ENCODE results near the gene RBFOX1. TPM values are rescaled to one million over a fixed set of nuclear protein-coding genes. Genes with fewer than 3 reads are reported as not detected.

The RBFOX1 gene
- total RNA-seq, 1 donor from 2014 or later = not detected

DNA sequence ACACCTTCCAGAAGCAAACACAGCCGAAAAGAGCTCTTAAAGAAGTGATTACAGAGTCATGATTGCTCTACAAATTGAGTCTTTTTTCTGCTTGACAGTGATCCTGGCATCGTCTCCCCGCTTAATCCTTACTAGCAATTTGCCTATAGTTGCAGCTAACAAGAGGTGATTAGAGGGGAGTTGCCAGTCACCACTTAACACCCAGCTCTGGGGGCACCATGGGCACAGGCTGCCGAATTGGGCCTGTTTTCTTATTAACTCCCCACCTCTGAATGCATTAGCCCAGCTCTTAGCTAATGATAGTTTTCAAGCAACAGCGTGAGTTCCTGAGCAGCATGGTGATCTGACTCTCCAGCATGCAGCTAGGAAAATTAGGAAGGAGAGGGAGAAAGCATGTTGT is 93.5 kb downstream of the RBFOX1 start:
- Mint-ChIP-seq H3K27me3 (ENCODE audit: low read depth) (no peaks in the 10 kb centered on the region), H3K27ac (ENCODE audit: unreplicated experiment) (no peak overlapping the region), H3K4me1 (ENCODE audit: low read depth) (no peaks in the 10 kb centered on the region), H3K9me3 (ENCODE audit: low read depth) (peaks cover 7% of the 10 kb centered on the region), H3K36me3 (ENCODE audit: low read depth) (no peaks in the 10 kb centered on the region), H3K4me3 (ENCODE audit: unreplicated experiment) (no peak overlapping the region)
- TF ChIP-seq, protein P1, sequence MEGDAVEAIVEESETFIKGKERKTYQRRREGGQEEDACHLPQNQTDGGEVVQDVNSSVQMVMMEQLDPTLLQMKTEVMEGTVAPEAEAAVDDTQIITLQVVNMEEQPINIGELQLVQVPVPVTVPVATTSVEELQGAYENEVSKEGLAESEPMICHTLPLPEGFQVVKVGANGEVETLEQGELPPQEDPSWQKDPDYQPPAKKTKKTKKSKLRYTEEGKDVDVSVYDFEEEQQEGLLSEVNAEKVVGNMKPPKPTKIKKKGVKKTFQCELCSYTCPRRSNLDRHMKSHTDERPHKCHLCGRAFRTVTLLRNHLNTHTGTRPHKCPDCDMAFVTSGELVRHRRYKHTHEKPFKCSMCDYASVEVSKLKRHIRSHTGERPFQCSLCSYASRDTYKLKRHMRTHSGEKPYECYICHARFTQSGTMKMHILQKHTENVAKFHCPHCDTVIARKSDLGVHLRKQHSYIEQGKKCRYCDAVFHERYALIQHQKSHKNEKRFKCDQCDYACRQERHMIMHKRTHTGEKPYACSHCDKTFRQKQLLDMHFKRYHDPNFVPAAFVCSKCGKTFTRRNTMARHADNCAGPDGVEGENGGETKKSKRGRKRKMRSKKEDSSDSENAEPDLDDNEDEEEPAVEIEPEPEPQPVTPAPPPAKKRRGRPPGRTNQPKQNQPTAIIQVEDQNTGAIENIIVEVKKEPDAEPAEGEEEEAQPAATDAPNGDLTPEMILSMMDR (IDR thresholded peaks at IDR 0.05) = no peak
- DNase-seq (ENCODE audit: low spot score) = no peak

DNA sequence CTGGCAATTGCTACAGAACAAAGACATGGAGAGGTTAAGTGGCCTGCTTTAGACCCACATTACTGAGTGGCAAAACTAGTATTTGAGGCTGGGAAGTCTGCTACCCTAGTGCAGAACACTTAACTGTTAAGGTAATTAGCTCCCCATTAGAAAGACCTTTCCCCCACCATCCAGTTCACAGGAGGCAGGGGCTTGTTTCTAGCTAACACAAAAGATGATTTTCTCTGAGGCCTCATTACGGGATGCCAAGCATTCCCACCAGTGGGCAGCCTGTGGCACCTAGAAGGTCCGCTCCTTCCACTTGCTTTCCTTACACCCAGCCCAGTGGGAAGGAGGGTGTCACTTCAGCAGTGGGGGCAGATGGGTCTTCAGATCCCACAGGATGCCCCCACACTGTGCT is 99.1 kb downstream of the RBFOX1 start:
- Mint-ChIP-seq H3K4me3 (ENCODE audit: unreplicated experiment) (no peak overlapping the region), H3K4me1 (ENCODE audit: low read depth) (no peaks in the 10 kb centered on the region), H3K27ac (ENCODE audit: unreplicated experiment) (no peak overlapping the region), H3K36me3 (ENCODE audit: low read depth) (no peaks in the 10 kb centered on the region), H3K9me3 (ENCODE audit: low read depth) (peaks cover 22% of the 10 kb centered on the region), H3K27me3 (ENCODE audit: low read depth) (no peaks in the 10 kb centered on the region)
- DNase-seq (ENCODE audit: low spot score) = no peak
- TF ChIP-seq, protein P1 (IDR thresholded peaks at IDR 0.05) = no peak

- Mint-ChIP-seq H3K4me1 (ENCODE audit: low read depth) (no peaks in the 10 kb centered on the region), H3K36me3 (ENCODE audit: low read depth) (no peaks in the 10 kb centered on the region), H3K27me3 (ENCODE audit: low read depth) (no peaks in the 10 kb centered on the region), H3K9me3 (ENCODE audit: low read depth) (peaks cover 25% of the 10 kb centered on the region), H3K4me3 (ENCODE audit: unreplicated experiment) (no peak overlapping the region), H3K27ac (ENCODE audit: unreplicated experiment) (no peak overlapping the region)
- TF ChIP-seq, protein P1 (IDR thresholded peaks at IDR 0.05) = no peak
- no peak for DNase-seq (ENCODE audit: low spot score)
These were observed 103.7 kb downstream of the RBFOX1 start for GRCh38 chr16:7436306-7436705.

DNA sequence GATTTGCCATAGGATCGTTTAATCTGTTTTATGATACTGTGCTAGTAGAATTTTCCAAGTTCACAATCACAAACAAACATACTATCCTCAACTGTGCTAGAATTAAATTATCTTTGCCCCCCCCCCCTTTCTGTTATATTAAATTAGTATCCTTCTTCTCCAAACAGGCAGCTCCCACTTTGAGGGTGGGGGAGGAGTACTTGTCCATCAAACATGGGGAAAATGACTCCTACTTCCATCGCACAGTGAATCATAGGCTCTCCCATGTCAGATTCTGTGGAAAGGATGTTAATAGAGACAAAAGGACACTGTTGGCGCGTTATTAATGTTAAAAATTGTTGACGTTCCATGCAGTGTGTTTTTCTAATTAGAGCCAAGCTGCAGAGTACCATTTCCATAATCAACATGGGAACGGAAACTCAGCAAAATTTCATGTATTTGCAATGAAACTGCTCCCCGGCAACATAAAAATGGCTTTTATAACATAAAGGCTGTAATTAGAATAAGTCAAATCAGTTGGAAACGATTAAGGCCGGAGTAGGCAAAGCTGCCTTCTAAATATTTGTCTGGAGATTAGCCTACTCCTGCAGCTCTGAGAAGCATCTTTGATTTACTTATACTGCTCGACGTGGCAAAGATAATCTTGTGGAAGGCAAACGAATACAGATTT is 104.6 kb downstream of the RBFOX1 start:
- DNase-seq (ENCODE audit: low spot score) = no peak
- TF ChIP-seq, protein P1 (IDR thresholded peaks at IDR 0.05) = no peak
- Mint-ChIP-seq H3K27me3 (ENCODE audit: low read depth) (no peaks in the 10 kb centered on the region), H3K4me1 (ENCODE audit: low read depth) (no peaks in the 10 kb centered on the region), H3K9me3 (ENCODE audit: low read depth) (peaks cover 27% of the 10 kb centered on the region), H3K27ac (ENCODE audit: unreplicated experiment) (no peak overlapping the region), H3K4me3 (ENCODE audit: unreplicated experiment) (no peak overlapping the region), H3K36me3 (ENCODE audit: low read depth) (no peaks in the 10 kb centered on the region)

GRCh38 chr16:7437843-7438242 is 105.2 kb downstream of the RBFOX1 start:
- Mint-ChIP-seq H3K27me3 (ENCODE audit: low read depth) (no peaks in the 10 kb centered on the region), H3K9me3 (ENCODE audit: low read depth) (peaks cover 29% of the 10 kb centered on the region), H3K4me3 (ENCODE audit: unreplicated experiment) (no peak overlapping the region), H3K4me1 (ENCODE audit: low read depth) (no peaks in the 10 kb centered on the region), H3K36me3 (ENCODE audit: low read depth) (no peaks in the 10 kb centered on the region), H3K27ac (ENCODE audit: unreplicated experiment) (no peak overlapping the region)
- no peak for DNase-seq (ENCODE audit: low spot score)
- TF ChIP-seq, protein P1 (IDR thresholded peaks at IDR 0.05) = no peak

All from chondrocyte (in vitro differentiated cells).